Femur (tissue), 1 donor: ENCODE data around the gene MAG.
A peak's percentile ranks its signal among the peaks of the same experiment; 100 is the strongest.

Experiments
- DNase-seq: peaks from one replicate; pipeline ENCODE4 v3.0.0-alpha.2; 2017

Gene MAG

GRCh38 chr19:35299523-35300338 lies 7.8 kb downstream of the MAG start:
- no peak for DNase-seq

GRCh38 chr19:35300339-35300649 lies 8.3 kb downstream of the MAG start:
- DNase-seq: no peak

- no peak for DNase-seq
These were observed 10.0 kb downstream of the MAG start for GRCh38 chr19:35301961-35302360.

GRCh38 chr19:35302446-35302845 lies 10.5 kb downstream of the MAG start:
- DNase-seq: no peak

GRCh38 chr19:35303357-35303915 lies 11.5 kb downstream of the MAG start:
- no peak for DNase-seq

GRCh38 chr19:35304036-35304435 lies 12.1 kb downstream of the MAG start:
- no peak for DNase-seq

- no peak for DNase-seq
These were observed 13.2 kb downstream of the MAG start for GRCh38 chr19:35305181-35305580.

GRCh38 chr19:35306473-35307246 lies 14.7 kb downstream of the MAG start:
- no peak for DNase-seq

- peak; percentile 52 for DNase-seq
These were observed 16.0 kb downstream of the MAG start for GRCh38 chr19:35307931-35308330.

- no peak for DNase-seq
These were observed 16.9 kb downstream of the MAG start for GRCh38 chr19:35308910-35309309.

- DNase-seq: peak; percentile 64
These were observed 17.7 kb downstream of the MAG start for GRCh38 chr19:35309481-35310279.

- no peak for DNase-seq
These were observed 18.4 kb downstream of the MAG start for GRCh38 chr19:35310331-35310730.

- no peak for DNase-seq
These were observed 19.0 kb downstream of the MAG start for GRCh38 chr19:35310811-35311465.

GRCh38 chr19:35311901-35312665 lies 20.1 kb downstream of the MAG start:
- no peak for DNase-seq

GRCh38 chr19:35313587-35313986 lies 21.6 kb downstream of the MAG start:
- DNase-seq: no peak

- DNase-seq: no peak
These were observed 22.1 kb downstream of the MAG start for GRCh38 chr19:35314031-35314430.

GRCh38 chr19:35314858-35315470 lies 23.0 kb downstream of the MAG start:
- no peak for DNase-seq

GRCh38 chr19:35315883-35316282 lies 23.9 kb downstream of the MAG start:
- no peak for DNase-seq

- DNase-seq: no peak
These were observed 24.6 kb downstream of the MAG start for GRCh38 chr19:35316560-35316959.

GRCh38 chr19:35317464-35318043 lies 25.6 kb downstream of the MAG start:
- no peak for DNase-seq
